NT2/D1 (cell line): ENCODE results near the gene LGALS4.
"Not testable (repeated sequence)": the region's sequence is repeated elsewhere in the genome, so short reads cannot be mapped to it uniquely, and the experiment has no call there.

Experiments used
- SUZ12 ChIP-seq: IDR thresholded peaks from 2 replicates; pipeline ENCODE4 v1.6.1; 2011; ENCODE audit not compliant: insufficient read length, insufficient read depth; ENCODE audit errors: extremely low read depth
- ZNF274 ChIP-seq: IDR thresholded peaks from 2 replicates; pipeline ENCODE4 v1.6.1; 2011; ENCODE audit warnings: mild to moderate bottlenecking, low read depth, low read length

DNA sequence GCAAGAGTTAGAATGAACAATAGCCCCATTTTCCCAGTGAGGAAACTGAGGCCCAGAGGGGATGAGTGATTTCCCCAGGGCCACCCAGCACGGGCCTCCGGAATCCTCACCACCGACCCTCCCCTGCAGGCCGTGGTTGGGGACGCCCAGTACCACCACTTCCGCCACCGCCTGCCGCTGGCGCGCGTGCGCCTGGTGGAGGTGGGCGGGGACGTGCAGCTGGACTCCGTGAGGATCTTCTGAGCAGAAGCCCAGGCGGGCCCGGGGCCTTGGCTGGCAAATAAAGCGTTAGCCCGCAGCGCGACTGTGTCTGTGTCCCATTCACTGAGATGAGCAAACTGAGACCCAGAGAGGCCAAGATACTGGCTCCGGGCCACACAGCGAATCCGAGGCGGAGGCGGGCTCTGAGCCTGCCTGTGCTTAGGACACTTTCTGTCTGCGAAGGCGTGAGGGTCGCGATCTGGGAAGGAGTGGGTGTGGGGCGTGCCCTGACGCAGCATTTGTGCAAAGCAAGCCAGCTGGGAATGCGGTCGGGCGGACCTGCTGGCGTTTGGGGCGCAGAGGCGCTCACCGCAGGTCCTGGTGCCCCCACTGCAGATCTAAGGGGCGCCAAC is 21.2 kb downstream of the LGALS4 start:
- not testable (repeated sequence) for TF ChIP-seq SUZ12, ZNF274
